DOHH2 (cell line): ENCODE results near the gene C1QB.

Source experiments
- H3F3A ChIP-seq: fragments of 200-600 bp; sonication (generic), shearing (Covaris generic); 2 replicates; pipeline ENCODE4 v1.6.0; 2016; ENCODE audit warnings: antibody characterized with exemption, mild to moderate bottlenecking; ENCODE audit not compliant: control insufficient read depth, insufficient read depth
- H3K27ac ChIP-seq: fragments of 200-600 bp; sonication (generic); 2 replicates; pipeline ENCODE4 v1.5.1; 2014; ENCODE audit warnings: low read depth, mild to moderate bottlenecking, low read length, moderate library complexity
- H3K27me3 ChIP-seq: fragments of 200-600 bp; sonication (generic); 2 replicates; pipeline ENCODE4 v1.6.1; 2014; ENCODE audit warnings: mild to moderate bottlenecking, low read length, mixed read lengths; ENCODE audit not compliant: control insufficient read depth
- H3K36me3 ChIP-seq: fragments of 200-600 bp; sonication (generic); 2 replicates; pipeline ENCODE4 v1.6.1; 2014; ENCODE audit warnings: mild to moderate bottlenecking, low read length, moderate library complexity, mixed read lengths; ENCODE audit not compliant: control insufficient read depth
- H3K4me1 ChIP-seq: fragments of 200-600 bp; sonication (generic); 2 replicates; pipeline ENCODE4 v1.6.1; 2014; ENCODE audit warnings: mild to moderate bottlenecking, low read length, mixed read lengths; ENCODE audit not compliant: control insufficient read depth
- H3K4me2 ChIP-seq: fragments of 200-600 bp; sonication (generic); 2 replicates; pipeline ENCODE4 v1.6.0; 2014; ENCODE audit warnings: mild to moderate bottlenecking, low read length, moderate library complexity
- H3K4me3 ChIP-seq: fragments of 200-600 bp; sonication (generic); 2 replicates; pipeline ENCODE4 v1.5.1; 2014; ENCODE audit warnings: mild to moderate bottlenecking, low read length, mixed read lengths
- H3K79me2 ChIP-seq: fragments of 200-600 bp; sonication (generic); 2 replicates; pipeline ENCODE4 v1.6.1; 2014; ENCODE audit warnings: mild to moderate bottlenecking, low read length, mixed read lengths; ENCODE audit not compliant: control insufficient read depth
- H3K9me2 ChIP-seq: fragments of 200-600 bp; sonication (generic); replicated peaks from 2 replicates; pipeline ENCODE4 v1.6.1; 2014; ENCODE audit warnings: mild to moderate bottlenecking, low read length, mixed read lengths; ENCODE audit not compliant: control insufficient read depth
- H3K9me3 ChIP-seq: fragments of 200-600 bp; sonication (generic); 2 replicates; pipeline ENCODE4 v1.6.1; 2014; ENCODE audit warnings: antibody characterized with exemption, low read length, mixed read lengths; ENCODE audit not compliant: control insufficient read depth, insufficient read depth
- H4K20me1 ChIP-seq: fragments of 200-600 bp; sonication (generic); 2 replicates; pipeline ENCODE4 v1.6.0; 2014; ENCODE audit warnings: low read depth, mild to moderate bottlenecking, antibody characterized with exemption, low read length, moderate library complexity; ENCODE audit not compliant: control insufficient read depth, insufficient read depth
- CTCF ChIP-seq: fragments of 200-600 bp; sonication (generic); IDR thresholded peaks from one replicate; pipeline ENCODE4 v1.5.1; 2014; ENCODE audit warnings: antibody characterized with exemption, mild to moderate bottlenecking, low read depth, low read length; ENCODE audit not compliant: poor library complexity, severe bottlenecking
- EZH2phosphoT487 ChIP-seq: fragments of 200-600 bp; sonication (generic); IDR thresholded peaks from 2 replicates; pipeline ENCODE4 v1.6.1; 2017; ENCODE audit warnings: borderline replicate concordance, mild to moderate bottlenecking, antibody characterized with exemption, low read length, moderate library complexity, mixed read lengths

The C1QB gene

GRCh38 chr1:22613572-22613918 is 39.5 kb upstream of the C1QB start:
- Histone ChIP-seq H4K20me1 (no peaks in the 10 kb centered on the region), H3K36me3 (no peaks in the 10 kb centered on the region), H3F3A (no peaks in the 10 kb centered on the region), H3K79me2 (no peaks in the 10 kb centered on the region), H3K27me3 (no peaks in the 10 kb centered on the region), H3K4me1 (no peaks in the 10 kb centered on the region), H3K4me2 (no peak overlapping the region), H3K4me3 (no peak overlapping the region), H3K27ac (no peak overlapping the region), H3K9me3 (no peaks in the 10 kb centered on the region), H3K9me2 (no peaks in the 10 kb centered on the region)
- TF ChIP-seq CTCF (no peak), EZH2phosphoT487 (no peak)

- Histone ChIP-seq H3K27ac (no peak overlapping the region), H3K9me3 (no peaks in the 10 kb centered on the region), H3K4me3 (no peak overlapping the region), H3K9me2 (no peaks in the 10 kb centered on the region), H4K20me1 (no peaks in the 10 kb centered on the region), H3F3A (no peaks in the 10 kb centered on the region), H3K27me3 (no peaks in the 10 kb centered on the region), H3K36me3 (no peaks in the 10 kb centered on the region), H3K4me2 (no peak overlapping the region), H3K4me1 (no peaks in the 10 kb centered on the region), H3K79me2 (no peaks in the 10 kb centered on the region)
- TF ChIP-seq EZH2phosphoT487 (no peak), CTCF (no peak)
Measured at GRCh38 chr1:22613951-22614350, 39.1 kb upstream of the C1QB start.

- H3K4me1 ChIP-seq = no peaks in the 10 kb centered on the region
- no peaks in the 10 kb centered on the region for H3K9me2 ChIP-seq
- H3K79me2 ChIP-seq = no peaks in the 10 kb centered on the region
- no peaks in the 10 kb centered on the region for H3K9me3 ChIP-seq
- no peak overlapping the region for H3K4me3 ChIP-seq
- H3K27me3 ChIP-seq = no peaks in the 10 kb centered on the region
- H3K4me2 ChIP-seq = no peak overlapping the region
- H3K36me3 ChIP-seq = no peaks in the 10 kb centered on the region
- no peak overlapping the region for H3K27ac ChIP-seq
- no peak for TF ChIP-seq EZH2phosphoT487
- TF ChIP-seq CTCF = no peak
- no peaks in the 10 kb centered on the region for H3F3A ChIP-seq
- no peaks in the 10 kb centered on the region for H4K20me1 ChIP-seq
Measured at GRCh38 chr1:22615886-22616285, 37.1 kb upstream of the C1QB start.

GRCh38 chr1:22616571-22616970 is 36.5 kb upstream of the C1QB start:
- TF ChIP-seq EZH2phosphoT487 (no peak), CTCF (no peak)
- no peaks in the 10 kb centered on the region for H3K4me1 ChIP-seq
- H3K27me3 ChIP-seq = no peaks in the 10 kb centered on the region
- H3F3A ChIP-seq = no peaks in the 10 kb centered on the region
- no peaks in the 10 kb centered on the region for H3K36me3 ChIP-seq
- H3K9me3 ChIP-seq = no peaks in the 10 kb centered on the region
- H4K20me1 ChIP-seq = no peaks in the 10 kb centered on the region
- no peak overlapping the region for H3K27ac ChIP-seq
- no peak overlapping the region for H3K4me2 ChIP-seq
- H3K79me2 ChIP-seq = no peaks in the 10 kb centered on the region
- no peak overlapping the region for H3K4me3 ChIP-seq
- no peaks in the 10 kb centered on the region for H3K9me2 ChIP-seq
